HG02571 (cell line): Measurements from ENCODE around the gene VTI1A.
"Not testable (repeated sequence)": the region's sequence is repeated elsewhere in the genome, so short reads cannot be mapped to it uniquely, and the experiment has no call there.

Source experiments
- ATAC-seq: cut with Tn5 transposase; IDR thresholded peaks from one replicate; pipeline ENCODE4 v1.9.1; 2021; ENCODE audit warnings: mild to moderate bottlenecking, moderate library complexity; ENCODE audit not compliant: unreplicated experiment

VTI1A gene

GRCh38 chr10:112448888-112449287 is 1.9 kb downstream of the VTI1A start:
- ATAC-seq: no peak

- no peak for ATAC-seq
These were observed 8.1 kb downstream of the VTI1A start for GRCh38 chr10:112454910-112455779.

- ATAC-seq: no peak
These were observed 9.5 kb downstream of the VTI1A start for GRCh38 chr10:112456533-112456932.

- ATAC-seq: no peak
These were observed 13.4 kb downstream of the VTI1A start for GRCh38 chr10:112460366-112460765.

GRCh38 chr10:112461029-112461887 is 14.2 kb downstream of the VTI1A start:
- ATAC-seq: no peak

- ATAC-seq: not testable (repeated sequence)
These were observed 17.1 kb downstream of the VTI1A start for GRCh38 chr10:112464074-112464473.

- ATAC-seq: no peak
These were observed 18.4 kb downstream of the VTI1A start for GRCh38 chr10:112465299-112465883.

GRCh38 chr10:112466802-112467201 is 19.8 kb downstream of the VTI1A start:
- ATAC-seq: no peak

- no peak for ATAC-seq
These were observed 20.6 kb downstream of the VTI1A start for GRCh38 chr10:112467541-112468075.

- peak; percentile 54 for ATAC-seq
These were observed 25.0 kb downstream of the VTI1A start for GRCh38 chr10:112471878-112472487.

GRCh38 chr10:112475575-112476218 is 28.7 kb downstream of the VTI1A start:
- ATAC-seq: no peak

- no peak for ATAC-seq
These were observed 34.6 kb downstream of the VTI1A start for GRCh38 chr10:112481602-112482001.

GRCh38 chr10:112484399-112484798 is 37.4 kb downstream of the VTI1A start:
- ATAC-seq: no peak

- ATAC-seq: no peak
These were observed 40.9 kb downstream of the VTI1A start for GRCh38 chr10:112487964-112488363.

GRCh38 chr10:112490545-112490944 is 43.5 kb downstream of the VTI1A start:
- ATAC-seq: no peak

GRCh38 chr10:112491144-112491543 is 44.1 kb downstream of the VTI1A start:
- ATAC-seq: no peak

- no peak for ATAC-seq
These were observed 45.7 kb downstream of the VTI1A start for GRCh38 chr10:112492736-112493135.

GRCh38 chr10:112497347-112497950 is 50.4 kb downstream of the VTI1A start:
- no peak for ATAC-seq

GRCh38 chr10:112498806-112499205 is 51.8 kb downstream of the VTI1A start:
- ATAC-seq: no peak

- not testable (repeated sequence) for ATAC-seq
These were observed 53.0 kb downstream of the VTI1A start for GRCh38 chr10:112499985-112500384.
